NT2/D1 (cell line): ENCODE data around the gene BBS7.

Experiments used
- SUZ12 ChIP-seq: IDR thresholded peaks from 2 replicates; pipeline ENCODE4 v1.6.1; 2011; ENCODE audit not compliant: insufficient read length, insufficient read depth; ENCODE audit errors: extremely low read depth
- YY1 ChIP-seq: IDR thresholded peaks from 2 replicates; pipeline ENCODE4 v1.6.1; 2011; ENCODE audit not compliant: insufficient read length, insufficient read depth

DNA sequence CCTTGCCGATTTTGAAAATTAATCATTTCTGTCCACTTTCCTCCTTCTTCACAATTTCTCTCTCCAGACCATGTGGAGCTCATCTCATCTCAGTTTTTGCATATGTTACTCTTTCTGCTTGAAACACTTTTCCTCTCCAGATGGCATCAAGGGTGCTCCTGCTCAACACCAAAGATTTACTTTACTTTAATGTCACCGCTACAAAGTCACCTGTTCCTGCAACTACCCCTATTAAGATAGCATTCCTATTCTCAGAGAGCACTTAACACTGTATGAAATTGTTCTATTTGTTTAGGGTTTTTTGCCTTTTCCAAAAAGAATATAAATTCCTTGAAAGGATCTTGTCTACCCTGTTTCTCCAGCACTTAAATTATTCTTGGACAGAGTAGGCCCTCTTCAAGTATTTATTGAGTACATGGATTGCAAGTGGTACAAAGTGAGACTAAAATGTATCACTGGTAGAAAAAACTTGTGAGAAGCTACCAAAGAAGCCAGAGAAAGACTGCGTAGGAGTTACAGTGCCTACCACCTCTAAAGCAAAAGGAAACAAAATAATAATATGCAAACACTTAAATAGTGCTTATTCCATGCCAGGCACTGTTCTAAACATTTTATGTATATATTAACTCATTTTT, 70.3 kb downstream of the BBS7 start:
- TF ChIP-seq YY1 (no peak), SUZ12 (no peak)
